Osteoblast (primary cell): ENCODE results near the gene ARL6IP4. TPM values are rescaled to one million over a fixed set of nuclear protein-coding genes. Genes with fewer than 3 reads are reported as not detected.
A peak's percentile ranks its signal among the peaks of the same experiment; 100 is the strongest.

Experiments used
- DNase-seq: peaks from one replicate; pipeline ENCODE4 v3.0.0; 2011; ENCODE audit warnings: low spot score, mixed read lengths; ENCODE audit not compliant: insufficient read length; ENCODE audit errors: missing footprints
- H2AFZ ChIP-seq: 2 replicates; pipeline ENCODE4 v1.6.0; 2011; ENCODE audit warnings: mild to moderate bottlenecking, low read length
- H3K27ac ChIP-seq: 2 replicates; pipeline ENCODE4 v1.5.1; 2011; ENCODE audit warnings: mild to moderate bottlenecking, low read depth, low read length, moderate library complexity
- H3K27me3 ChIP-seq: 2 replicates; pipeline ENCODE4 v1.6.0; 2012; ENCODE audit warnings: mild to moderate bottlenecking, control low read depth, inconsistent platforms, low read length, moderate library complexity; ENCODE audit not compliant: insufficient read depth
- H3K36me3 ChIP-seq: 2 replicates; pipeline ENCODE4 v1.5.1; 2011; ENCODE audit warnings: mild to moderate bottlenecking, low read length, control low read depth, moderate library complexity; ENCODE audit not compliant: insufficient read depth
- H3K4me1 ChIP-seq: 2 replicates; pipeline ENCODE4 v1.5.1; 2011; ENCODE audit warnings: mild to moderate bottlenecking, low read length, control low read depth, moderate library complexity; ENCODE audit not compliant: insufficient read depth
- H3K4me2 ChIP-seq: 2 replicates; pipeline ENCODE4 v1.6.0; 2011; ENCODE audit warnings: mild to moderate bottlenecking, low read length; ENCODE audit not compliant: insufficient read depth
- H3K4me3 ChIP-seq: fragments of 200-600 bp; sonication (generic); 3 replicates; pipeline ENCODE4 v1.5.1; 2012; ENCODE audit warnings: mild to moderate bottlenecking, low read length, inconsistent platforms; ENCODE audit not compliant: insufficient read depth
- H3K79me2 ChIP-seq: 2 replicates; pipeline ENCODE4 v1.6.0; 2012; ENCODE audit warnings: mild to moderate bottlenecking, low read length, control low read depth, inconsistent platforms; ENCODE audit not compliant: insufficient read depth
- H3K9me3 ChIP-seq: 2 replicates; pipeline ENCODE4 v1.5.1; 2011; ENCODE audit warnings: low read depth, low read length, control low read depth
- H4K20me1 ChIP-seq: 2 replicates; pipeline ENCODE4 v1.6.0; 2012; ENCODE audit warnings: mild to moderate bottlenecking, low read length, control low read depth; ENCODE audit not compliant: insufficient read depth
- total RNA-seq: library from RNA; depleted of rRNA; stranded (reverse); fragments of >200 nt; gene quantifications from 2 replicates; pipeline ENCODE4 v1.2.3, GENCODE V29; 2012
- TF ChIP-seq, protein P1 (sequence below): IDR thresholded peaks from 2 replicates; pipeline ENCODE4 v1.5.1; 2011; ENCODE audit warnings: mild to moderate bottlenecking, low read depth, low read length, moderate library complexity; ENCODE audit errors: extremely low read depth

ARL6IP4 gene
- total RNA-seq, 1 donor, result 118 TPM

DNA sequence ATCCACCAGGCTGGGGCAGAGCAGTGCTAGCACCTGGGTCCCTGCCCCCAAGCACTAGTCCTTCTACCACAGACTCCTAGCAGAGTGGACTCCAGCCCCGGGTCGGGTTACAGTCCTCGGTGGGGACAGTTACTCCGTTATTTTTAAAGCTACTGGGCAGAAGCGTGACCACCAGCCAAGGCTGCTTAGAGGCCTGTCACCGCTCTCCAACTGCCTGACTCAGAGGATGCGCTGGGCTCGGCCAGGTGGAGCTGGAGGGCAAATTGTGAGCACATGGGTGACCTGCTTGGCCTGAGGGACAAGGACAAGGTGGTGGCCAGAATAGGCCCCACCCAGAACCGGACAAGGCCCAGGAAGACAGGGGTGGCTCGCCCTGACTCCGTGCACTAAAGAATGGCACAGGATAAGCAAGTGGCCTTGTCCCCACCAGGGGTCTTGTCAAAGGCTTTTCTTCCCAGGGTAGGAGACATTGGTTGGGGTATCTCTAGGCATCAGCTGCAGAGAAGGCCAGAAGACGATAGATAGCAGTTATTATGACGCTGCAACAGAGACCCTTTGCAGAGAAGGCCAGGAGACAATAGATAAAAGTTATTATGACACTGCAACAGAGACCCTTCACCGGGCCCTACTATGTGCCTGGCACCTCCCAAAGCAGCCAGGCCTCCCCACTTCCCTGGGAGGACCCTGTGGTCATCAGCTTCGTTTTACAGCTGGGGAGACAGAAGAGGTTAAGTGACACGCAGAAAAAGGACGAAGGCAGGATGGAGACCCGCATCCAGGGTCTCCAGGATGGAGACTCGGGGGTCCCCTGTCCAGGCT, 15.8 kb upstream of the ARL6IP4 start:
- Histone ChIP-seq H3K79me2 (peaks cover 28% of the 10 kb centered on the region), H3K36me3 (peaks cover 2% of the 10 kb centered on the region), H2AFZ (no peak overlapping the region), H4K20me1 (peaks cover 32% of the 10 kb centered on the region), H3K27me3 (no peaks in the 10 kb centered on the region), H3K4me2 (peak overlapping the region; percentile 95), H3K4me3 (peak overlapping the region; percentile 95), H3K27ac (no peak overlapping the region), H3K4me1 (peaks cover 21% of the 10 kb centered on the region), H3K9me3 (no peaks in the 10 kb centered on the region)
- TF ChIP-seq, protein P1, sequence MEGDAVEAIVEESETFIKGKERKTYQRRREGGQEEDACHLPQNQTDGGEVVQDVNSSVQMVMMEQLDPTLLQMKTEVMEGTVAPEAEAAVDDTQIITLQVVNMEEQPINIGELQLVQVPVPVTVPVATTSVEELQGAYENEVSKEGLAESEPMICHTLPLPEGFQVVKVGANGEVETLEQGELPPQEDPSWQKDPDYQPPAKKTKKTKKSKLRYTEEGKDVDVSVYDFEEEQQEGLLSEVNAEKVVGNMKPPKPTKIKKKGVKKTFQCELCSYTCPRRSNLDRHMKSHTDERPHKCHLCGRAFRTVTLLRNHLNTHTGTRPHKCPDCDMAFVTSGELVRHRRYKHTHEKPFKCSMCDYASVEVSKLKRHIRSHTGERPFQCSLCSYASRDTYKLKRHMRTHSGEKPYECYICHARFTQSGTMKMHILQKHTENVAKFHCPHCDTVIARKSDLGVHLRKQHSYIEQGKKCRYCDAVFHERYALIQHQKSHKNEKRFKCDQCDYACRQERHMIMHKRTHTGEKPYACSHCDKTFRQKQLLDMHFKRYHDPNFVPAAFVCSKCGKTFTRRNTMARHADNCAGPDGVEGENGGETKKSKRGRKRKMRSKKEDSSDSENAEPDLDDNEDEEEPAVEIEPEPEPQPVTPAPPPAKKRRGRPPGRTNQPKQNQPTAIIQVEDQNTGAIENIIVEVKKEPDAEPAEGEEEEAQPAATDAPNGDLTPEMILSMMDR, result no peak
- DNase-seq, result peak; percentile 80

DNA sequence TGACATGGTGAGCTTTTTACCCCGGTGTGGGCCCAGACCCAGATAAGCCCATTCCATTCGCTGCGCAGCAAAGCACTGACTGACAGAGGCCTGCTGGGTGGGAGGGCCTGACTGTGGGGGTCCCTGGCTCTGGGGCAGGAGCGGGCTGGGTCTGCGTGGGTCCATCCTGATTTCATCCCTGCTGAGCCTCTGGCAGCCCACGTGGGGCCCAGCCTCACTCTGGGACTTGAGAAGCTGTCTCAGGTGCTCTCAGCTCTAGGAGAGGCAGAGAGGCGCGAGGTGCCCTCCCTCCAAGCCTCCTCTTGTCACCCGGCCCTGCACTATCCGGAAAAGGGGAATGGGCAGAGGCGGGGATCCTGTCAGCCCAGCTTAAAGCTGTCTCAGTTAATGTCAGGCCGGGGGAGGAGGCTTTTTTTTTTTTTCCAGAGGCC, 15.1 kb upstream of the ARL6IP4 start:
- Histone ChIP-seq H3K4me1 (peaks cover 21% of the 10 kb centered on the region), H3K79me2 (peaks cover 28% of the 10 kb centered on the region), H3K27me3 (no peaks in the 10 kb centered on the region), H3K4me2 (peak overlapping the region; percentile 95), H3K9me3 (no peaks in the 10 kb centered on the region), H3K4me3 (peak overlapping the region; percentile 95), H3K36me3 (no peaks in the 10 kb centered on the region), H4K20me1 (peaks cover 28% of the 10 kb centered on the region), H3K27ac (peak overlapping the region; percentile 28), H2AFZ (peak overlapping the region; percentile 71)
- TF ChIP-seq, protein P1, result no peak
- peak; percentile 50 for DNase-seq

- peak within 1 kb of the TSS; percentile 95 for H3K4me3 ChIP-seq
- H3K79me2 ChIP-seq, result peaks cover 28% of the 10 kb centered on the region
- H4K20me1 ChIP-seq, result peaks cover 28% of the 10 kb centered on the region
- H3K9me3 ChIP-seq, result no peaks in the 10 kb centered on the region
- peak within 1 kb of the TSS; percentile 28 for H3K27ac ChIP-seq
- no peaks in the 10 kb centered on the region for H3K36me3 ChIP-seq
- TF ChIP-seq, protein P1, result no peak
- peak within 1 kb of the TSS; percentile 71 for H2AFZ ChIP-seq
- H3K4me1 ChIP-seq, result peaks cover 21% of the 10 kb centered on the region
- peak; percentile 100 for DNase-seq
- no peaks in the 10 kb centered on the region for H3K27me3 ChIP-seq
- H3K4me2 ChIP-seq, result peak within 1 kb of the TSS; percentile 95
Measured at GRCh38 chr12:122965851-122966742, 14.4 kb upstream of the ARL6IP4 start, which contains the start of gene ABCB9. Gene ABCB9, minus strand, starts transcription at chr12:122966463. Its CDS starts 6,228 bp downstream, at chr12:122960235.
